Panc1 (cell line): ENCODE results near the gene STUB1.

Source experiments
- CTCF ChIP-seq: fragments of 450-650 bp; IDR thresholded peaks from 2 replicates; pipeline ENCODE4 v1.5.1; 2017; ENCODE audit warnings: mild to moderate bottlenecking
- POLR2AphosphoS5 ChIP-seq: IDR thresholded peaks from 2 replicates; pipeline ENCODE4 v1.6.1; 2012; ENCODE audit warnings: mild to moderate bottlenecking, low read depth, low read length, moderate library complexity
- REST ChIP-seq, 2 experiments: IDR thresholded peaks; 2 replicates each; pipeline ENCODE4 v1.6.1; 2011 to 2012; ENCODE audit warnings: low read depth in 2 of 2, control low read depth in 1 of 2, low read length in 1 of 2, mild to moderate bottlenecking in 1 of 2, moderate library complexity in 1 of 2; ENCODE audit not compliant: insufficient read depth in 1 of 2
- SIN3A ChIP-seq: IDR thresholded peaks from 2 replicates; pipeline ENCODE4 v1.6.1; 2012; ENCODE audit warnings: low read depth, mild to moderate bottlenecking, low read length, moderate library complexity, borderline replicate concordance; ENCODE audit not compliant: insufficient read depth
- TCF7L2 ChIP-seq: IDR thresholded peaks from 2 replicates; pipeline ENCODE4 v1.6.1; 2011; ENCODE audit warnings: mild to moderate bottlenecking, low read depth, low read length, inconsistent platforms

- TF ChIP-seq CTCF (no peak), POLR2AphosphoS5 (no peak), TCF7L2 (no peak), SIN3A (no peak), REST (IDR thresholded peaks at IDR 0.05; ENCODE audit: insufficient read depth in 1 of 2, low read depth in 2 of 2, low read length in 1 of 2) (no peak)
Observed at GRCh38 chr16:683396-684070, 3.3 kb downstream of the STUB1 start.
